ENCODE results near the gene ATP6V0D1.

DNA sequence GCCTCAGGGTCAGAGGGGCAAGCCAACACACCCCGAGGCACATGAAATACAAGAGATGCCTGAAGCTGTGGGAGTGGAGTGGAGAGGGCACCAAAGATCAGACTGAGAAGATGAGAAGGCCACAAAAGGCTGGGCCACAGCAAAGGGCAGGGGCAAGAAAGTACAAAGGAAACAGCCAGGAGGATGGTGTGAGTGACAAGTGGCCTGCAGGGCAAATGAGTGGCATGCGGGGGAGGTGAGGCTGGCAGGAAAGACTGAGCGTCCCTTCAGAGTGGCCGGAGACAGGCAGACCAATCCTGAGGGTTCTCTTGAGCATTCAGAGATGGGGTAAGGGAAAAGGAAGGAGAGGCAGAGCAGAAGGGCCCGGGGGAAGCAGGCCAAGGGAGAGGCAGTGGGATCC lies 26.9 kb downstream of the ATP6V0D1 start:
- TF ChIP-seq RAD21 (conservative IDR thresholded peaks at IDR 0.05) = no peak
- TF ChIP-seq, protein P1, sequence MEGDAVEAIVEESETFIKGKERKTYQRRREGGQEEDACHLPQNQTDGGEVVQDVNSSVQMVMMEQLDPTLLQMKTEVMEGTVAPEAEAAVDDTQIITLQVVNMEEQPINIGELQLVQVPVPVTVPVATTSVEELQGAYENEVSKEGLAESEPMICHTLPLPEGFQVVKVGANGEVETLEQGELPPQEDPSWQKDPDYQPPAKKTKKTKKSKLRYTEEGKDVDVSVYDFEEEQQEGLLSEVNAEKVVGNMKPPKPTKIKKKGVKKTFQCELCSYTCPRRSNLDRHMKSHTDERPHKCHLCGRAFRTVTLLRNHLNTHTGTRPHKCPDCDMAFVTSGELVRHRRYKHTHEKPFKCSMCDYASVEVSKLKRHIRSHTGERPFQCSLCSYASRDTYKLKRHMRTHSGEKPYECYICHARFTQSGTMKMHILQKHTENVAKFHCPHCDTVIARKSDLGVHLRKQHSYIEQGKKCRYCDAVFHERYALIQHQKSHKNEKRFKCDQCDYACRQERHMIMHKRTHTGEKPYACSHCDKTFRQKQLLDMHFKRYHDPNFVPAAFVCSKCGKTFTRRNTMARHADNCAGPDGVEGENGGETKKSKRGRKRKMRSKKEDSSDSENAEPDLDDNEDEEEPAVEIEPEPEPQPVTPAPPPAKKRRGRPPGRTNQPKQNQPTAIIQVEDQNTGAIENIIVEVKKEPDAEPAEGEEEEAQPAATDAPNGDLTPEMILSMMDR (IDR thresholded peaks at IDR 0.05; ENCODE audit: poor library complexity, severe bottlenecking) = no peak
